WTC11 (cell line): Measurements from ENCODE around the gene ERG28. TPM values are rescaled to one million over a fixed set of nuclear protein-coding genes. Genes with fewer than 3 reads are reported as not detected.

Experiments used
- ATAC-seq: fragments of 200-7000 bp; cut with Tn5 transposase; 2 replicates; pipeline ENCODE4 v1.10.0; 2021; ENCODE audit warnings: mild to moderate bottlenecking, moderate library complexity
- CTCF ChIA-PET: fragments of 300-600 bp; sonication (Branson Sonifier 250); formaldehyde crosslinking; loops from one replicate; lab custom pipeline; 2021; ENCODE audit warnings: antibody characterized with exemption; lab: Charles Lee
- POLR2A ChIA-PET: fragments of 350-600 bp; sonication (Branson Sonifier 250); formaldehyde crosslinking; loops from one replicate; lab custom pipeline; 2021; ENCODE audit warnings: antibody characterized with exemption; lab: Charles Lee
- DNase-seq: peaks from one replicate; pipeline ENCODE4 v3.0.0; 2021; ENCODE audit warnings: low spot score
- H3K27ac Mint-ChIP-seq: 2 replicates; pipeline ENCODE4 v1.8.0; 2021; ENCODE audit warnings: mixed read lengths
- H3K27me3 Mint-ChIP-seq: 2 replicates; pipeline ENCODE4 v1.8.0; 2021; ENCODE audit warnings: low read depth, mild to moderate bottlenecking, moderate library complexity, mixed read lengths
- H3K36me3 Mint-ChIP-seq: 2 replicates; pipeline ENCODE4 v1.8.0; 2021; ENCODE audit warnings: mixed read lengths
- H3K4me1 Mint-ChIP-seq: 2 replicates; pipeline ENCODE4 v1.8.0; 2022; ENCODE audit warnings: mixed read lengths
- H3K4me3 Mint-ChIP-seq: 2 replicates; pipeline ENCODE4 v1.8.0; 2021; ENCODE audit warnings: mild to moderate bottlenecking, moderate library complexity, mixed read lengths
- H3K9me3 Mint-ChIP-seq: 2 replicates; pipeline ENCODE4 v1.8.0; 2021; ENCODE audit warnings: mixed read lengths
- ATF6 ChIP-seq: sonication (generic); formaldehyde crosslinking; IDR thresholded peaks from 2 replicates; pipeline ENCODE4 v1.8.1; 2023; ENCODE audit warnings: mild to moderate bottlenecking, missing genetic modification reagents
- EMX1 ChIP-seq: fragments of 250-450 bp; sonication (Bioruptor Pico); IDR thresholded peaks from 2 replicates; pipeline ENCODE4 v1.8.0; 2021; ENCODE audit warnings: mild to moderate bottlenecking
- FOXJ3 ChIP-seq: sonication (generic); formaldehyde crosslinking; IDR thresholded peaks from 2 replicates; pipeline ENCODE4 v1.9.0; 2021; ENCODE audit warnings: missing genetic modification reagents, mild to moderate bottlenecking, borderline replicate concordance
- FOXK1 ChIP-seq: sonication (generic); formaldehyde crosslinking; IDR thresholded peaks from 2 replicates; pipeline ENCODE4 v1.8.0; 2022; ENCODE audit warnings: mild to moderate bottlenecking, moderate library complexity, missing genetic modification reagents
- GABPB1 ChIP-seq: sonication (generic); formaldehyde crosslinking; IDR thresholded peaks from 2 replicates; pipeline ENCODE4 v1.8.1; 2023; ENCODE audit warnings: mild to moderate bottlenecking, missing genetic modification reagents
- HMGA2 ChIP-seq: fragments of 250-450 bp; sonication (Bioruptor Pico); IDR thresholded peaks from 2 replicates; pipeline ENCODE4 v1.4.0; 2021; ENCODE audit warnings: mild to moderate bottlenecking, moderate library complexity
- JAZF1 ChIP-seq: fragments of 250-450 bp; sonication (Bioruptor Pico); IDR thresholded peaks from 2 replicates; pipeline ENCODE4 v1.9.0; 2021; ENCODE audit warnings: moderate library complexity, mild to moderate bottlenecking, inconsistent platforms
- MYBL2 ChIP-seq: sonication (generic); formaldehyde crosslinking; IDR thresholded peaks from 2 replicates; pipeline ENCODE4 v1.8.1; 2023; ENCODE audit warnings: mild to moderate bottlenecking, moderate library complexity, missing genetic modification reagents
- NR3C1 ChIP-seq: sonication (generic); formaldehyde crosslinking; conservative IDR thresholded peaks from 2 replicates; pipeline ENCODE4 v1.8.1; 2023; ENCODE audit warnings: low read depth, mild to moderate bottlenecking, missing genetic modification reagents
- RORB ChIP-seq: fragments of 250-450 bp; sonication (Bioruptor Pico); IDR thresholded peaks from 2 replicates; pipeline ENCODE4 v1.9.0; 2021; ENCODE audit warnings: mild to moderate bottlenecking
- STAT6 ChIP-seq: sonication (generic); formaldehyde crosslinking; conservative IDR thresholded peaks from 2 replicates; pipeline ENCODE4 v1.8.1; 2023; ENCODE audit warnings: mild to moderate bottlenecking, low read depth, missing genetic modification reagents, moderate library complexity
- TCF7 ChIP-seq: sonication (generic); formaldehyde crosslinking; IDR thresholded peaks from 2 replicates; pipeline ENCODE4 v1.8.0; 2022; ENCODE audit warnings: mild to moderate bottlenecking, low read depth, missing genetic modification reagents, moderate library complexity
- TP53 ChIP-seq: sonication (generic); formaldehyde crosslinking; IDR thresholded peaks from 2 replicates; pipeline ENCODE4 v1.8.1; 2023; ENCODE audit warnings: mild to moderate bottlenecking, missing genetic modification reagents
- ZNF219 ChIP-seq: sonication (generic); formaldehyde crosslinking; IDR thresholded peaks from 2 replicates; pipeline ENCODE4 v1.8.0; 2023; ENCODE audit warnings: missing genetic modification reagents, mild to moderate bottlenecking, borderline replicate concordance
- ZNF396 ChIP-seq: fragments of 250-450 bp; sonication (Bioruptor Pico); IDR thresholded peaks from 2 replicates; pipeline ENCODE4 v1.8.0; 2021; ENCODE audit warnings: mild to moderate bottlenecking, moderate library complexity, borderline replicate concordance
- ZNF423 ChIP-seq: fragments of 250-450 bp; sonication (Bioruptor Pico); IDR thresholded peaks from 2 replicates; pipeline ENCODE4 v2.1.2; 2022; ENCODE audit warnings: mild to moderate bottlenecking, moderate library complexity
- ZSCAN18 ChIP-seq: fragments of 250-450 bp; sonication (Bioruptor Pico); IDR thresholded peaks from 2 replicates; pipeline ENCODE4 v2.1.2; 2022; ENCODE audit warnings: mild to moderate bottlenecking, moderate library complexity
- total RNA-seq: library from RNA; stranded (reverse); gene quantifications from 3 replicates; pipeline ENCODE4 v1.2.3, GENCODE V29; 2021
- TF ChIP-seq, protein P1 (sequence below): sonication (generic); formaldehyde crosslinking; IDR thresholded peaks from 2 replicates; pipeline ENCODE4 v1.8.0; 2022; ENCODE audit warnings: mild to moderate bottlenecking, missing genetic modification reagents
- TF ChIP-seq, protein P2 (sequence below): sonication (generic); formaldehyde crosslinking; IDR thresholded peaks from 2 replicates; pipeline ENCODE4 v1.8.0; 2022; ENCODE audit warnings: mild to moderate bottlenecking, missing genetic modification reagents
- TF ChIP-seq, protein P3 (sequence below): fragments of 200-600 bp; IDR thresholded peaks from 2 replicates; pipeline ENCODE4 v1.8.0; 2022; ENCODE audit warnings: antibody characterized with exemption

The ERG28 gene
- total RNA-seq, 1 experiment from 2014 or later, result 27.9 TPM

GRCh38 chr14:75645056-75645455 is 15.6 kb downstream of the ERG28 start:
- ATAC-seq, result no peak
- H3K27me3 Mint-ChIP-seq, result no peaks in the 10 kb centered on the region
- H3K36me3 Mint-ChIP-seq, result peaks cover 12% of the 10 kb centered on the region
- no peak for TF ChIP-seq JAZF1 (CRISPR knock-in tag)
- no peak for TF ChIP-seq HMGA2 (CRISPR knock-in tag)
- TF ChIP-seq ZNF219 (CRISPR knock-in tag), result no peak
- TF ChIP-seq ATF6 (CRISPR knock-in tag), result no peak
- no peak for TF ChIP-seq ZSCAN18 (CRISPR knock-in tag)
- TF ChIP-seq MYBL2, result no peak
- TF ChIP-seq RORB, result no peak
- TF ChIP-seq FOXJ3 (CRISPR knock-in tag), result no peak
- TF ChIP-seq TCF7 (CRISPR knock-in tag), result no peak
- no peak for TF ChIP-seq GABPB1
- no peak for TF ChIP-seq TP53 (CRISPR knock-in tag)
- no peak for TF ChIP-seq FOXK1 (CRISPR knock-in tag)
- no peak for TF ChIP-seq ZNF396
- no peak for TF ChIP-seq ZNF423 (CRISPR knock-in tag)
- TF ChIP-seq, protein P1, sequence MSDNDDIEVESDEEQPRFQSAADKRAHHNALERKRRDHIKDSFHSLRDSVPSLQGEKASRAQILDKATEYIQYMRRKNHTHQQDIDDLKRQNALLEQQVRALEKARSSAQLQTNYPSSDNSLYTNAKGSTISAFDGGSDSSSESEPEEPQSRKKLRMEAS, result no peak
- TF ChIP-seq, protein P2, sequence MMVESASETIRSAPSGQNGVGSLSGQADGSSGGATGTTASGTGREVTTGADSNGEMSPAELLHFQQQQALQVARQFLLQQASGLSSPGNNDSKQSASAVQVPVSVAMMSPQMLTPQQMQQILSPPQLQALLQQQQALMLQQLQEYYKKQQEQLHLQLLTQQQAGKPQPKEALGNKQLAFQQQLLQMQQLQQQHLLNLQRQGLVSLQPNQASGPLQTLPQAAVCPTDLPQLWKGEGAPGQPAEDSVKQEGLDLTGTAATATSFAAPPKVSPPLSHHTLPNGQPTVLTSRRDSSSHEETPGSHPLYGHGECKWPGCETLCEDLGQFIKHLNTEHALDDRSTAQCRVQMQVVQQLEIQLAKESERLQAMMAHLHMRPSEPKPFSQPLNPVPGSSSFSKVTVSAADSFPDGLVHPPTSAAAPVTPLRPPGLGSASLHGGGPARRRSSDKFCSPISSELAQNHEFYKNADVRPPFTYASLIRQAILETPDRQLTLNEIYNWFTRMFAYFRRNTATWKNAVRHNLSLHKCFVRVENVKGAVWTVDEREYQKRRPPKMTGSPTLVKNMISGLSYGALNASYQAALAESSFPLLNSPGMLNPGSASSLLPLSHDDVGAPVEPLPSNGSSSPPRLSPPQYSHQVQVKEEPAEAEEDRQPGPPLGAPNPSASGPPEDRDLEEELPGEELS (CRISPR knock-in tag), result no peak
- no peak for TF ChIP-seq EMX1 (CRISPR knock-in tag)
- ChIA-PET POLR2A (no interaction called here), CTCF (interaction anchor here (0.7 to 2.5 kb wide), 4 partner anchors 9 to 84 kb away, joined by 3 to 12 read pairs (median 6); no protein-coding TSS in a partner anchor)
- H3K27ac Mint-ChIP-seq, result no peak overlapping the region
- no peak overlapping the region for H3K4me3 Mint-ChIP-seq
- H3K4me1 Mint-ChIP-seq, result no peaks in the 10 kb centered on the region
- no peaks in the 10 kb centered on the region for H3K9me3 Mint-ChIP-seq
- DNase-seq, result no peak

DNA sequence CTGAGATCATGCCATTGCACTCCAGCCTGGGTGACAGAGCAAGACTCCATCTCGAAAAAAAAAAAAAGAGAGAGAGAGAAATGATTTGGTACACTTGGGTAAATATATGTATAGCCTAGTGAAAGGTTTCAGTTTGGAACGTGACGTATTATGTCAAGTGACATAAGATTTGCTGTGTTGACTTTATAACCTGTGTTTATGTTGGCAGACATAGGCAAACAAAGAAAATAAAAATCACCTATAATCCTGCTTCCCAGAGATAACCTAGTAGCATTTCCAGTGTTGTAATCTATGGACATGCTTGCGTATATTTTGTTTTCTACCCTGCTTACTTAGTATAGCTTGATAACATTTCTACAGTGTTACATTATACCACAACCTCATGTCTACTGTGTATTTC is 16.7 kb downstream of the ERG28 start:
- no peak overlapping the region for H3K4me3 Mint-ChIP-seq
- TF ChIP-seq NR3C1 (CRISPR knock-in tag) (no peak), GABPB1 (peak; percentile 85)

DNA sequence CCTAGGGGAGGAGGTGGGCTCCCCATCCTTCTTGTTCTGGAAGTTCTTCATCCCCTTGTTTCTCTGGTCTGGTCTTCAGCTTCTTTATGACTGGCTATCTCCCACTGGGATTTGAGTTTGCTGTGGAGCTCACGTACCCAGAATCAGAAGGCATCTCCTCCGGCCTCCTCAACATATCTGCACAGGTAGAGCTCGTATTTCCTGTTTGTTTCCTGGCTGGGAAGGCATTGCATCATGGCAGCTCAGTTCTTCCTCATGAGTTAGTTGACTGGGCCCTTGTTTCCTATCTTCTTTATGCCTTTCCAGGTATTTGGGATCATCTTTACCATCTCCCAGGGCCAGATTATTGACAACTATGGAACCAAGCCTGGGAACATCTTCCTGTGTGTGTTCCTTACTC is 19.8 kb downstream of the ERG28 start:
- H3K27me3 Mint-ChIP-seq, result no peaks in the 10 kb centered on the region
- ATAC-seq (no peak), DNase-seq (no peak)
- H3K27ac Mint-ChIP-seq, result no peak overlapping the region
- ChIA-PET CTCF (interaction anchor here (0.7 to 2.3 kb wide), 2 partner anchors 63 to 230 kb away, joined by 3 to 12 read pairs; partner anchors contain the start of gene FLVCR2), POLR2A (no interaction called here)
- H3K9me3 Mint-ChIP-seq, result no peaks in the 10 kb centered on the region
- H3K36me3 Mint-ChIP-seq, result 0 out of 2 replicates have a peak, but pooled peaks cover 2% of the 10 kb centered on the region
- H3K4me3 Mint-ChIP-seq, result no peak overlapping the region
- H3K4me1 Mint-ChIP-seq, result peaks cover 12% of the 10 kb centered on the region
- TF ChIP-seq, protein P3, sequence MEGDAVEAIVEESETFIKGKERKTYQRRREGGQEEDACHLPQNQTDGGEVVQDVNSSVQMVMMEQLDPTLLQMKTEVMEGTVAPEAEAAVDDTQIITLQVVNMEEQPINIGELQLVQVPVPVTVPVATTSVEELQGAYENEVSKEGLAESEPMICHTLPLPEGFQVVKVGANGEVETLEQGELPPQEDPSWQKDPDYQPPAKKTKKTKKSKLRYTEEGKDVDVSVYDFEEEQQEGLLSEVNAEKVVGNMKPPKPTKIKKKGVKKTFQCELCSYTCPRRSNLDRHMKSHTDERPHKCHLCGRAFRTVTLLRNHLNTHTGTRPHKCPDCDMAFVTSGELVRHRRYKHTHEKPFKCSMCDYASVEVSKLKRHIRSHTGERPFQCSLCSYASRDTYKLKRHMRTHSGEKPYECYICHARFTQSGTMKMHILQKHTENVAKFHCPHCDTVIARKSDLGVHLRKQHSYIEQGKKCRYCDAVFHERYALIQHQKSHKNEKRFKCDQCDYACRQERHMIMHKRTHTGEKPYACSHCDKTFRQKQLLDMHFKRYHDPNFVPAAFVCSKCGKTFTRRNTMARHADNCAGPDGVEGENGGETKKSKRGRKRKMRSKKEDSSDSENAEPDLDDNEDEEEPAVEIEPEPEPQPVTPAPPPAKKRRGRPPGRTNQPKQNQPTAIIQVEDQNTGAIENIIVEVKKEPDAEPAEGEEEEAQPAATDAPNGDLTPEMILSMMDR, result no peak
- TF ChIP-seq FOXJ3 (CRISPR knock-in tag) (no peak), ZNF423 (CRISPR knock-in tag) (no peak), STAT6 (CRISPR knock-in tag) (no peak)

More for the DNA sequence above, 16.7 kb downstream of the ERG28 start:
- H3K36me3 Mint-ChIP-seq, result peaks cover 3% of the 10 kb centered on the region
- H3K27ac Mint-ChIP-seq, result no peak overlapping the region
- H3K27me3 Mint-ChIP-seq, result no peaks in the 10 kb centered on the region
- ATAC-seq, result no peak
- no peak for DNase-seq
- POLR2A ChIA-PET, result no interaction called here
- H3K9me3 Mint-ChIP-seq, result no peaks in the 10 kb centered on the region
- CTCF ChIA-PET, result interaction anchor here (0.6 to 2.3 kb wide), 2 partner anchors 10 to 17 kb away, joined by 4 to 9 read pairs; partner anchors contain the start of gene TTLL5
- no peaks in the 10 kb centered on the region for H3K4me1 Mint-ChIP-seq
